ENCODE data around the gene ABCC8.

DNA sequence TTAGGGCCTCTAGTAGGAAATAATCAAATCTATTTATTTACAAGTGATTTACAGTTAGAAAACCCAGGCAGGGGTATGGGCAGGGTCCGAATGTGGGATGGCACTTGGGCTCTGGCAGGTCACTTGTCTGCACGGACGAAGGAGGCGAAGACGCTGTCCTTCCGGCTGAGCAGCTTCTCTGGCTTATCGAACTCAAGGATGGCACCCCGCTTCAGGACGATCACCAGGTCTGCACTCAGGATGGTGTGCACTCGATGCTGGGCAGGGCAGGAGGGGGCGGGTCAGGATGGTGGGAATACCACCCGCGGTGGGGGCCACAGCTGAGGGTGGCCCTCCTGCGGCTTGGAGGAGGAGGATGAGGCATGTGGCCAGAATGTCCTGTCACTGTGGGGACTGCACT, 83.8 kb downstream of the ABCC8 start:
- TF ChIP-seq CTCF (conservative IDR thresholded peaks at IDR 0.05; ENCODE audit: low read depth, low read length) (no peak), EZH2 (IDR thresholded peaks at IDR 0.05; ENCODE audit: borderline replicate concordance, low read depth, low read length, poor library complexity, severe bottlenecking) (no peak)
